HEK293 (cell line): ENCODE measurements around the gene FOXF2.

Experiments used
- CTCF ChIA-PET: fragments of 350-600 bp; formaldehyde crosslinking; extraction: SDS; loops from one replicate; lab custom pipeline; 2021; ENCODE audit warnings: antibody characterized with exemption; lab: Yijun Ruan, JAX
- POLR2A ChIA-PET: fragments of 300-600 bp; formaldehyde crosslinking; extraction: SDS; loops from one replicate; lab custom pipeline; 2020; ENCODE audit warnings: antibody characterized with exemption, inconsistent platforms; lab: Yijun Ruan, JAX
- H3K27ac ChIP-seq: fragments of 200-500 bp; sonication (Bioruptor generic); 2 replicates; pipeline ENCODE4 v1.5.1; 2014; ENCODE audit warnings: low read depth, low read length, control low read depth, inconsistent platforms; ENCODE audit errors: extremely low read depth
- H3K36me3 ChIP-seq, 2 experiments: fragments of 200-500 bp in 1 of 2; sonication (Bioruptor generic) in 1 of 2; 1 replicate in 1 of 2; 2 replicates in 1 of 2; pipeline ENCODE4 v1.5.1; 2014 to 2017; ENCODE audit warnings: inconsistent platforms in 2 of 2, low read length in 2 of 2; ENCODE audit not compliant: control insufficient read depth in 2 of 2, insufficient read depth in 1 of 2
- H3K4me1 ChIP-seq: fragments of 200-500 bp; sonication (Bioruptor generic); 2 replicates; pipeline ENCODE4 v1.5.1; 2014; ENCODE audit warnings: mild to moderate bottlenecking, low read length, inconsistent platforms; ENCODE audit not compliant: control insufficient read depth, insufficient read depth
- H3K4me3 ChIP-seq: 2 replicates; pipeline ENCODE4 v1.5.1; 2011; ENCODE audit warnings: low read depth, mild to moderate bottlenecking, control low read depth, low read length, moderate library complexity
- H3K9me3 ChIP-seq: fragments of 200-500 bp; sonication (Bioruptor generic); 2 replicates; pipeline ENCODE4 v1.5.1; 2014; ENCODE audit warnings: low read depth, low read length, inconsistent platforms; ENCODE audit not compliant: control insufficient read depth, insufficient read depth
- EGR2 ChIP-seq: fragments of 450-650 bp; formaldehyde crosslinking; IDR thresholded peaks from 2 replicates; pipeline ENCODE4 v1.5.1; 2016; ENCODE audit warnings: low read depth, missing biosample characterization, missing genetic modification characterization
- GLI2 ChIP-seq: fragments of 450-650 bp; formaldehyde crosslinking; IDR thresholded peaks from 2 replicates; pipeline ENCODE4; 2017; ENCODE audit warnings: missing biosample characterization, missing genetic modification characterization, low read depth, borderline replicate concordance
- GLIS2 ChIP-seq: fragments of 450-650 bp; formaldehyde crosslinking; IDR thresholded peaks from 2 replicates; pipeline ENCODE4 v1.5.1; 2016; ENCODE audit warnings: missing biosample characterization, missing genetic modification characterization
- ZNF112 ChIP-seq: fragments of 450-650 bp; formaldehyde crosslinking; IDR thresholded peaks from 2 replicates; pipeline ENCODE4 v1.5.0; 2017; ENCODE audit warnings: missing biosample characterization, missing genetic modification characterization
- ZNF121 ChIP-seq: fragments of 450-650 bp; formaldehyde crosslinking; IDR thresholded peaks from 2 replicates; pipeline ENCODE4 v1.5.1; 2016; ENCODE audit warnings: missing biosample characterization, missing genetic modification characterization
- ZNF155 ChIP-seq: fragments of 450-650 bp; formaldehyde crosslinking; IDR thresholded peaks from 2 replicates; pipeline ENCODE4 v1.5.1; 2016; ENCODE audit warnings: missing biosample characterization, missing genetic modification characterization
- ZNF324 ChIP-seq: fragments of 450-650 bp; formaldehyde crosslinking; IDR thresholded peaks from 2 replicates; pipeline ENCODE4 v1.5.1; 2016; ENCODE audit warnings: missing biosample characterization, missing genetic modification characterization
- ZNF335 ChIP-seq: fragments of 450-650 bp; formaldehyde crosslinking; conservative IDR thresholded peaks from 2 replicates; pipeline ENCODE4 v1.5.1; 2016; ENCODE audit warnings: missing biosample characterization, missing genetic modification characterization
- ZNF391 ChIP-seq: fragments of 450-650 bp; formaldehyde crosslinking; IDR thresholded peaks from 2 replicates; pipeline ENCODE4 v1.5.1; 2016; ENCODE audit warnings: low read depth, missing biosample characterization, missing genetic modification characterization, borderline replicate concordance
- ZNF549 ChIP-seq: fragments of 450-650 bp; IDR thresholded peaks from 2 replicates; pipeline ENCODE4 v1.5.1; 2018; ENCODE audit warnings: missing biosample characterization, missing genetic modification characterization, mild to moderate bottlenecking, inconsistent platforms, moderate library complexity
- ZNF560 ChIP-seq: fragments of 450-650 bp; formaldehyde crosslinking; IDR thresholded peaks from 2 replicates; pipeline ENCODE4 v1.5.1; 2017; ENCODE audit warnings: missing biosample characterization, missing genetic modification characterization, borderline replicate concordance
- ZNF626 ChIP-seq: fragments of 450-650 bp; sonication (Bioruptor Pico); formaldehyde crosslinking; IDR thresholded peaks from 2 replicates; pipeline ENCODE4 v1.5.1; 2018; ENCODE audit warnings: missing biosample characterization, missing genetic modification characterization, inconsistent platforms
- ZNF707 ChIP-seq: fragments of 450-650 bp; formaldehyde crosslinking; IDR thresholded peaks from 2 replicates; pipeline ENCODE4 v1.5.1; 2016; ENCODE audit warnings: missing biosample characterization, missing genetic modification characterization
- ZNF830 ChIP-seq: fragments of 450-650 bp; IDR thresholded peaks from 2 replicates; pipeline ENCODE4 v1.5.0; 2018; ENCODE audit warnings: missing biosample characterization, missing genetic modification characterization, low read depth, mild to moderate bottlenecking, moderate library complexity
- ZSCAN30 ChIP-seq: fragments of 450-650 bp; IDR thresholded peaks from 2 replicates; pipeline ENCODE4 v1.5.1; 2018; ENCODE audit warnings: missing biosample characterization, mild to moderate bottlenecking, missing genetic modification characterization, moderate library complexity
- TF ChIP-seq, protein P1 (sequence below): fragments of 450-650 bp; formaldehyde crosslinking; IDR thresholded peaks from 2 replicates; pipeline ENCODE4 v1.5.1; 2016; ENCODE audit warnings: missing biosample characterization, missing genetic modification characterization
- TF ChIP-seq, protein P2 (sequence below): fragments of 450-650 bp; formaldehyde crosslinking; IDR thresholded peaks from 2 replicates; pipeline ENCODE4 v1.5.1; 2016; ENCODE audit warnings: missing biosample characterization, missing genetic modification characterization
- TF ChIP-seq, protein P3 (sequence below): fragments of 450-650 bp; formaldehyde crosslinking; IDR thresholded peaks from 2 replicates; pipeline ENCODE4 v1.5.1; 2016; ENCODE audit warnings: missing biosample characterization, missing genetic modification characterization
- TF ChIP-seq, protein P4 (sequence below): fragments of 450-650 bp; formaldehyde crosslinking; IDR thresholded peaks from 2 replicates; pipeline ENCODE4 v1.5.1; 2016; ENCODE audit warnings: missing biosample characterization, missing genetic modification characterization
- TF ChIP-seq, protein P5 (sequence below): fragments of 450-650 bp; formaldehyde crosslinking; IDR thresholded peaks from 2 replicates; pipeline ENCODE4 v1.5.1; 2016; ENCODE audit warnings: missing biosample characterization, missing genetic modification characterization
- TF ChIP-seq, protein P6 (sequence below): fragments of 450-650 bp; formaldehyde crosslinking; IDR thresholded peaks from 2 replicates; pipeline ENCODE4 v1.5.1; 2017; ENCODE audit warnings: missing biosample characterization, missing genetic modification characterization
- TF ChIP-seq, protein P7 (sequence below): fragments of 450-650 bp; formaldehyde crosslinking; IDR thresholded peaks from 2 replicates; pipeline ENCODE4 v1.5.1; 2016; ENCODE audit warnings: missing biosample characterization, missing genetic modification characterization, low read depth

The FOXF2 gene

DNA sequence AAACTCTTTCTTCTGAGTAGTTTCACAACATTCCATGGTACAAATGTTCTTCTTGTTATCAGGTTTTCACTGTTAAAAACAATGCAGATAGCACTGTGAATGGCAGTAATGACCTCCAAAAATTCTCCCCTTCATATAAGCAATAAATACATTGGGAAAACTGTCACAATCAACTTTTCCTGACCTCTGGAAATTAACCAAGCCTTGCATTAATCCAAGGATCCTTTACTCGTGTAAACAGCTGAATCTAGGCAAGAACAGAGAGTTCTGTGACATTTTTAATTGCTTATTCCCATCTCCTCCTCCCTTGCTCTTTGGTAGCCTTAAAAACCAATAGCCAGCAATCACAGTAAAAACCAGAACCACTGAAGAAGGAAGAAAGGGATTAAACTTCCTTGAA lies 39.7 kb upstream of the FOXF2 start:
- no peak for TF ChIP-seq ZNF830
- TF ChIP-seq ZNF707 (tag by site-specific recombination) = no peak
- no peak for TF ChIP-seq ZNF155 (tag by site-specific recombination)
- TF ChIP-seq, protein P1, sequence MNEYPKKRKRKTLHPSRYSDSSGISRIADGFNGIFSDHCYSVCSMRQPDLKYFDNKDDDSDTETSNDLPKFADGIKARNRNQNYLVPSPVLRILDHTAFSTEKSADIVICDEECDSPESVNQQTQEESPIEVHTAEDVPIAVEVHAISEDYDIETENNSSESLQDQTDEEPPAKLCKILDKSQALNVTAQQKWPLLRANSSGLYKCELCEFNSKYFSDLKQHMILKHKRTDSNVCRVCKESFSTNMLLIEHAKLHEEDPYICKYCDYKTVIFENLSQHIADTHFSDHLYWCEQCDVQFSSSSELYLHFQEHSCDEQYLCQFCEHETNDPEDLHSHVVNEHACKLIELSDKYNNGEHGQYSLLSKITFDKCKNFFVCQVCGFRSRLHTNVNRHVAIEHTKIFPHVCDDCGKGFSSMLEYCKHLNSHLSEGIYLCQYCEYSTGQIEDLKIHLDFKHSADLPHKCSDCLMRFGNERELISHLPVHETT (tag by site-specific recombination) = no peak
- no peak for TF ChIP-seq ZNF335 (tag by site-specific recombination)
- TF ChIP-seq, protein P2, sequence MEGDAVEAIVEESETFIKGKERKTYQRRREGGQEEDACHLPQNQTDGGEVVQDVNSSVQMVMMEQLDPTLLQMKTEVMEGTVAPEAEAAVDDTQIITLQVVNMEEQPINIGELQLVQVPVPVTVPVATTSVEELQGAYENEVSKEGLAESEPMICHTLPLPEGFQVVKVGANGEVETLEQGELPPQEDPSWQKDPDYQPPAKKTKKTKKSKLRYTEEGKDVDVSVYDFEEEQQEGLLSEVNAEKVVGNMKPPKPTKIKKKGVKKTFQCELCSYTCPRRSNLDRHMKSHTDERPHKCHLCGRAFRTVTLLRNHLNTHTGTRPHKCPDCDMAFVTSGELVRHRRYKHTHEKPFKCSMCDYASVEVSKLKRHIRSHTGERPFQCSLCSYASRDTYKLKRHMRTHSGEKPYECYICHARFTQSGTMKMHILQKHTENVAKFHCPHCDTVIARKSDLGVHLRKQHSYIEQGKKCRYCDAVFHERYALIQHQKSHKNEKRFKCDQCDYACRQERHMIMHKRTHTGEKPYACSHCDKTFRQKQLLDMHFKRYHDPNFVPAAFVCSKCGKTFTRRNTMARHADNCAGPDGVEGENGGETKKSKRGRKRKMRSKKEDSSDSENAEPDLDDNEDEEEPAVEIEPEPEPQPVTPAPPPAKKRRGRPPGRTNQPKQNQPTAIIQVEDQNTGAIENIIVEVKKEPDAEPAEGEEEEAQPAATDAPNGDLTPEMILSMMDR = no peak
- TF ChIP-seq, protein P3, sequence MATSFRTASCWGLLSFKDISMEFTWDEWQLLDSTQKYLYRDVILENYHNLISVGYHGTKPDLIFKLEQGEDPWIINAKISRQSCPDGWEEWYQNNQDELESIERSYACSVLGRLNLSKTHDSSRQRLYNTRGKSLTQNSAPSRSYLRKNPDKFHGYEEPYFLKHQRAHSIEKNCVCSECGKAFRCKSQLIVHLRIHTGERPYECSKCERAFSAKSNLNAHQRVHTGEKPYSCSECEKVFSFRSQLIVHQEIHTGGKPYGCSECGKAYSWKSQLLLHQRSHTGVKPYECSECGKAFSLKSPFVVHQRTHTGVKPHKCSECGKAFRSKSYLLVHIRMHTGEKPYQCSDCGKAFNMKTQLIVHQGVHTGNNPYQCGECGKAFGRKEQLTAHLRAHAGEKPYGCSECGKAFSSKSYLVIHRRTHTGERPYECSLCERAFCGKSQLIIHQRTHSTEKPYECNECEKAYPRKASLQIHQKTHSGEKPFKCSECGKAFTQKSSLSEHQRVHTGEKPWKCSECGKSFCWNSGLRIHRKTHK (tag by site-specific recombination) = no peak
- no peak for TF ChIP-seq EGR2 (tag by site-specific recombination)
- TF ChIP-seq ZNF560 (tag by site-specific recombination) = no peak
- TF ChIP-seq, all 188 proteins: peak for 0
- Histone ChIP-seq H3K27ac (no peak overlapping the region), H3K36me3 (no peaks in the 10 kb centered on the region), H3K9me3 (no peaks in the 10 kb centered on the region; the same call in 1 of the 2 replicates), H3K4me1 (no peaks in the 10 kb centered on the region; the same call in 1 of the 2 replicates), H3K4me3 (no peak overlapping the region)
- POLR2A ChIA-PET = no interaction called here
- CTCF ChIA-PET = interaction anchor here (0.7 to 1.0 kb wide), 2 partner anchors 535 to 542 kb away, joined by 3 read pairs; no protein-coding TSS in a partner anchor

DNA sequence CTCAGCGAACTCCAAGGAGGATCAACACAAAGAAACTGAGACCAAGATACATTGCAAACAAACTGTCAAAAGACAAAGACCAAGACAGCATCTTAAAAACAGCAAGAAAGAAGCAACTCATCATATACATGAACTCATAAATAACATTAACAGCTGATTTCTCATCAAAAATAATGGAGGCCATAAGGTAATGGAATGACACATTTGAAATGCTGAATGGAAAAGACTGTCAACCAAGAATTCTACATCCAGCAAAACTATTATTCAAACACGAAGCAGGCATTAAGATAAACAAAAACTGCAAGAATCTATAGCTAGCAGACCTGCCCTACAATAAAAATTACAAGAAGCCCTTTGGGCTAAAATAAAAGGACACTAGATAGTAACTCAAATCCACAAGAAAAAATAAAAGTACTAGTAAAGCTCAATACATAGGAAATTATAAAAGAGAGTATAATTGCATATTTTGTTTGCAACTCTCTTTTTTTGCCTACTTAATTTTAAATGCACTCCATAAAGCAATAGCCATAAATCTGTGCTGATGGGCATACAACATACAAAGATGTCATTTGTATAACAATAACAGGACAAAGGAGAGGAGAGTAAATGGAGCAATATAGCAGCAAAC lies 37.9 kb upstream of the FOXF2 start:
- Histone ChIP-seq H3K36me3 (no peaks in the 10 kb centered on the region), H3K9me3 (no peaks in the 10 kb centered on the region; the same call in 1 of the 2 replicates), H3K4me1 (no peaks in the 10 kb centered on the region), H3K27ac (no peak overlapping the region), H3K4me3 (no peak overlapping the region)
- ChIA-PET CTCF (interaction anchor here (0.7 to 2.1 kb wide), 2 partner anchors 12 to 294 kb away, joined by 3 to 5 read pairs; no protein-coding TSS in a partner anchor), POLR2A (no interaction called here)
- TF ChIP-seq ZNF324 (no peak), GLI2 (tag by site-specific recombination) (no peak), ZSCAN30 (tag by site-specific recombination) (no peak), ZNF391 (tag by site-specific recombination) (no peak), GLIS2 (tag by site-specific recombination) (no peak), ZNF121 (tag by site-specific recombination) (no peak), ZNF626 (tag by site-specific recombination) (peak; percentile 27; the same call in 1 of the 2 replicates), ZNF112 (no peak), ZNF549 (tag by site-specific recombination) (peak; percentile 73)
- TF ChIP-seq, protein P4, sequence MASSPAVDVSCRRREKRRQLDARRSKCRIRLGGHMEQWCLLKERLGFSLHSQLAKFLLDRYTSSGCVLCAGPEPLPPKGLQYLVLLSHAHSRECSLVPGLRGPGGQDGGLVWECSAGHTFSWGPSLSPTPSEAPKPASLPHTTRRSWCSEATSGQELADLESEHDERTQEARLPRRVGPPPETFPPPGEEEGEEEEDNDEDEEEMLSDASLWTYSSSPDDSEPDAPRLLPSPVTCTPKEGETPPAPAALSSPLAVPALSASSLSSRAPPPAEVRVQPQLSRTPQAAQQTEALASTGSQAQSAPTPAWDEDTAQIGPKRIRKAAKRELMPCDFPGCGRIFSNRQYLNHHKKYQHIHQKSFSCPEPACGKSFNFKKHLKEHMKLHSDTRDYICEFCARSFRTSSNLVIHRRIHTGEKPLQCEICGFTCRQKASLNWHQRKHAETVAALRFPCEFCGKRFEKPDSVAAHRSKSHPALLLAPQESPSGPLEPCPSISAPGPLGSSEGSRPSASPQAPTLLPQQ (tag by site-specific recombination) = no peak
- TF ChIP-seq, protein P5, sequence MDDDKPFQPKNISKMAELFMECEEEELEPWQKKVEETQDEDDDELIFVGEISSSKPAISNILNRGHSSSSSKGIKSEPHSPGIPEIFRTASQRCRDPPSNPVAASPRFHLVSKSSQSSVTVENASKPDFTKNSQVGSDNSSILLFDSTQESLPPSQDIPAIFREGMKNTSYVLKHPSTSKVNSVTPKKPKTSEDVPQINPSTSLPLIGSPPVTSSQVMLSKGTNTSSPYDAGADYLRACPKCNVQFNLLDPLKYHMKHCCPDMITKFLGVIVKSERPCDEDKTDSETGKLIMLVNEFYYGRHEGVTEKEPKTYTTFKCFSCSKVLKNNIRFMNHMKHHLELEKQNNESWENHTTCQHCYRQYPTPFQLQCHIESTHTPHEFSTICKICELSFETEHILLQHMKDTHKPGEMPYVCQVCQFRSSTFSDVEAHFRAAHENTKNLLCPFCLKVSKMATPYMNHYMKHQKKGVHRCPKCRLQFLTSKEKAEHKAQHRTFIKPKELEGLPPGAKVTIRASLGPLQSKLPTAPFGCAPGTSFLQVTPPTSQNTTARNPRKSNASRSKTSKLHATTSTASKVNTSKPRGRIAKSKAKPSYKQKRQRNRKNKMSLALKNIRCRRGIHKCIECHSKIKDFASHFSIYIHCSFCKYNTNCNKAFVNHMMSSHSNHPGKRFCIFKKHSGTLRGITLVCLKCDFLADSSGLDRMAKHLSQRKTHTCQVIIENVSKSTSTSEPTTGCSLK (tag by site-specific recombination) = no peak
- TF ChIP-seq, protein P6, sequence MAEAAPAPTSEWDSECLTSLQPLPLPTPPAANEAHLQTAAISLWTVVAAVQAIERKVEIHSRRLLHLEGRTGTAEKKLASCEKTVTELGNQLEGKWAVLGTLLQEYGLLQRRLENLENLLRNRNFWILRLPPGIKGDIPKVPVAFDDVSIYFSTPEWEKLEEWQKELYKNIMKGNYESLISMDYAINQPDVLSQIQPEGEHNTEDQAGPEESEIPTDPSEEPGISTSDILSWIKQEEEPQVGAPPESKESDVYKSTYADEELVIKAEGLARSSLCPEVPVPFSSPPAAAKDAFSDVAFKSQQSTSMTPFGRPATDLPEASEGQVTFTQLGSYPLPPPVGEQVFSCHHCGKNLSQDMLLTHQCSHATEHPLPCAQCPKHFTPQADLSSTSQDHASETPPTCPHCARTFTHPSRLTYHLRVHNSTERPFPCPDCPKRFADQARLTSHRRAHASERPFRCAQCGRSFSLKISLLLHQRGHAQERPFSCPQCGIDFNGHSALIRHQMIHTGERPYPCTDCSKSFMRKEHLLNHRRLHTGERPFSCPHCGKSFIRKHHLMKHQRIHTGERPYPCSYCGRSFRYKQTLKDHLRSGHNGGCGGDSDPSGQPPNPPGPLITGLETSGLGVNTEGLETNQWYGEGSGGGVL (tag by site-specific recombination) = no peak
- TF ChIP-seq, protein P7, sequence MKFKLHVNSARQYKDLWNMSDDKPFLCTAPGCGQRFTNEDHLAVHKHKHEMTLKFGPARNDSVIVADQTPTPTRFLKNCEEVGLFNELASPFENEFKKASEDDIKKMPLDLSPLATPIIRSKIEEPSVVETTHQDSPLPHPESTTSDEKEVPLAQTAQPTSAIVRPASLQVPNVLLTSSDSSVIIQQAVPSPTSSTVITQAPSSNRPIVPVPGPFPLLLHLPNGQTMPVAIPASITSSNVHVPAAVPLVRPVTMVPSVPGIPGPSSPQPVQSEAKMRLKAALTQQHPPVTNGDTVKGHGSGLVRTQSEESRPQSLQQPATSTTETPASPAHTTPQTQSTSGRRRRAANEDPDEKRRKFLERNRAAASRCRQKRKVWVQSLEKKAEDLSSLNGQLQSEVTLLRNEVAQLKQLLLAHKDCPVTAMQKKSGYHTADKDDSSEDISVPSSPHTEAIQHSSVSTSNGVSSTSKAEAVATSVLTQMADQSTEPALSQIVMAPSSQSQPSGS (tag by site-specific recombination) = no peak
